Right atrium auricular region (tissue), 2 donors: ENCODE data around the gene CACNB4. TPM values are rescaled to one million over a fixed set of nuclear protein-coding genes. Genes with fewer than 3 reads are reported as not detected.
A peak's percentile ranks its signal among the peaks of the same experiment; 100 is the strongest.
"Not testable (repeated sequence)": the region's sequence is repeated elsewhere in the genome, so short reads cannot be mapped to it uniquely, and the experiment has no call there.

Source experiments
- DNase-seq: peaks from one replicate; pipeline ENCODE4 v3.0.0-alpha.2; 2019; ENCODE audit warnings: low spot score
- H3K27ac ChIP-seq, 2 donors: fragments of 200-600 bp; sonication (generic); 1 replicate in 1 of 2; 2 replicates in 1 of 2; pipeline ENCODE4 v1.5.1; 2016 to 2019
- H3K27me3 ChIP-seq, 2 donors: fragments of 200-600 bp; sonication (generic); one replicate each; pipeline versions ENCODE4 v1.5.1 to v1.6.0; 2017 to 2019
- H3K36me3 ChIP-seq: fragments of 200-600 bp; sonication (generic); one replicate; pipeline ENCODE4 v1.5.1; 2016
- H3K4me1 ChIP-seq, 2 donors: fragments of 200-600 bp; sonication (generic); one replicate each; pipeline versions ENCODE4 v1.5.1 to v1.6.0; 2017 to 2019
- H3K4me3 ChIP-seq, 2 donors: fragments of 200-600 bp; sonication (generic); 1 replicate in 1 of 2; 2 replicates in 1 of 2; pipeline ENCODE4 v1.5.1; 2017 to 2019; ENCODE audit warnings: mild to moderate bottlenecking in 1 of 2, moderate library complexity in 1 of 2
- H3K9me3 ChIP-seq, 2 donors: fragments of 200-600 bp; sonication (generic); one replicate each; pipeline ENCODE4 v1.5.1; 2019
- CTCF ChIP-seq, 2 donors: fragments of 200-600 bp; sonication (generic); IDR thresholded peaks; one replicate each; pipeline ENCODE4 v1.5.1; 2019; ENCODE audit warnings: antibody characterized with exemption in 2 of 2
- total RNA-seq, 2 donors: library from RNA; depleted of rRNA; stranded (reverse); fragments of >200 nt; gene quantifications; one replicate each; pipeline ENCODE4 v1.1.0, GENCODE V29; 2016

Gene CACNB4
- total RNA-seq, 2 donors from 2014 or later: 0.37 to 0.90 TPM

DNA sequence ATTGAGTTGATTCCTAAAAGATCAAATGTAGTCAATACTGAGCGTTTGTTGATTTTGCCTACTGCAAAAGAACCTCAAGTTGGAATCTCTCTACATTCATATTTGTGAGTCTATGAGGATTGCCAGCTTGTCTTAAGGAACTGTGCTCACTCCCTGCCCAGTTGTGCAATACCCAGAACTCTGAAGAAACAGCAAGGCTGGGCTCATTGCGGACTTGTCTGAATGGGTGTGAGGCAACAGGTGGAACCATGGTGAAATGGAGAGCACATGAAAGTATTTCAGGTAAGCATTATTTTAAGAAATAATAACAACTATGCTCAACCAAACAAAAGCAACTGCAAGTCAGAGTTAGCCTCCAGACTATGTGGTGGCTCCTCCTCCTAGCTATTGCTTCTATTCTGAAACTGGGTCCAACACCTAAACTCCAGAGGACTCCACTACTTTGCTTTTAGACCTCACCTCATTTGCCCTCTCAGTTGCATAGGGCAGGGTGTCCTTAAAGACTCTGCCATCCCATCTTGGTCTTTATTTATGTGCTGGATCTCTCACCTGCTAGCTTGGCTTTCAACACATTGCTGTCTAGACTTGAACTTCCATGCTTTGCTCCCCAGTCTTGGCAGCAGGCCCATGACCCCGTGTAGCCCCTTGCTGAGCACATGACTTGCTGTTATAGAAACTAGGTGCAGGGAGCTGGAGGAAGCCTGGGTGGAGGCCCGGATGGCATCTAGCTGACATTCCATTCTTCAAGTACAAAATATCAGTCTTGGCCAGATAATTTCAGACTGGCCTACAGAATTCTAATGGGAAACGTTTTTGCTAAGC is 175.8 kb downstream of the CACNB4 start:
- Histone ChIP-seq H3K36me3 (no peaks in the 10 kb centered on the region), H3K4me3 (no peak overlapping the region), H3K4me1 (peaks cover 0 to 28% of the 10 kb centered on the region in 2 donors), H3K27me3 (no peaks in the 10 kb centered on the region), H3K27ac (no peak overlapping the region), H3K9me3 (no peaks in the 10 kb centered on the region)
- peak; percentile 81 for DNase-seq
- no peak for TF ChIP-seq CTCF (IDR thresholded peaks at IDR 0.05)

- Histone ChIP-seq H3K27ac (no peak overlapping the region), H3K9me3 (no peaks in the 10 kb centered on the region), H3K36me3 (no peaks in the 10 kb centered on the region), H3K27me3 (no peaks in the 10 kb centered on the region), H3K4me1 (peaks cover 0 to 39% of the 10 kb centered on the region in 2 donors), H3K4me3 (no peak overlapping the region)
- no peak for TF ChIP-seq CTCF (IDR thresholded peaks at IDR 0.05)
- no peak for DNase-seq
Observed at GRCh38 chr2:151919786-151920185, 179.1 kb downstream of the CACNB4 start.

DNA sequence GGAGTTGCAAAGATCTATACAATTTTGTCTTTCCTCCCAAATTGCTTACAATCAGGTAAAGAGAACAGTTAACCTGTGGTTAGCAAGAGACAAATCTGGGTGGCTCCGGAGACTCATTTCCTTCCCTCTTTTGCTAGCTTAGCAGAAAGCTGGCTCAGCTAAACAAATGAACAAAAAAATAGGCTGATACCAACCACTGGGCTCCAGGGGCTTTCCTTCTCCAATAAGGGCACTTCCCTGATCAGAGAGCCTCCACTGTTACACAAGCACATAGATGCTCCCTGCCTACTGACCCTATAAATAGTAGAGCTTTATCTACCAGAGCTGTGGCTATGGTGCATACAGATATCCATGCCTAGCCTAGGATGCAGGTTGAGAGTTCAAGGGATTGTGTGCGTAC is 180.5 kb downstream of the CACNB4 start:
- DNase-seq: no peak
- TF ChIP-seq CTCF (IDR thresholded peaks at IDR 0.05): no peak
- H3K4me1 ChIP-seq: peaks cover 0 to 30% of the 10 kb centered on the region in 2 donors
- H3K27ac ChIP-seq: no peak overlapping the region
- no peak overlapping the region for H3K4me3 ChIP-seq
- H3K36me3 ChIP-seq: no peaks in the 10 kb centered on the region
- H3K27me3 ChIP-seq: no peaks in the 10 kb centered on the region
- no peaks in the 10 kb centered on the region for H3K9me3 ChIP-seq

- TF ChIP-seq CTCF (IDR thresholded peaks at IDR 0.05): no peak
- no peak for DNase-seq
- Histone ChIP-seq H3K27me3 (no peaks in the 10 kb centered on the region), H3K36me3 (no peaks in the 10 kb centered on the region), H3K9me3 (no peaks in the 10 kb centered on the region), H3K27ac (no peak overlapping the region), H3K4me1 (peaks cover 0 to 21% of the 10 kb centered on the region in 2 donors), H3K4me3 (no peak overlapping the region)
Observed at GRCh38 chr2:151916632-151917031, 182.2 kb downstream of the CACNB4 start.

- not testable (repeated sequence) for H3K4me3 ChIP-seq, H3K27me3 ChIP-seq, DNase-seq, H3K9me3 ChIP-seq, H3K36me3 ChIP-seq, H3K27ac ChIP-seq
- H3K4me1 ChIP-seq: peaks cover 0 to 21% of the 10 kb centered on the region in 2 donors
Observed at GRCh38 chr2:151915629-151916025, 183.2 kb downstream of the CACNB4 start.

DNA sequence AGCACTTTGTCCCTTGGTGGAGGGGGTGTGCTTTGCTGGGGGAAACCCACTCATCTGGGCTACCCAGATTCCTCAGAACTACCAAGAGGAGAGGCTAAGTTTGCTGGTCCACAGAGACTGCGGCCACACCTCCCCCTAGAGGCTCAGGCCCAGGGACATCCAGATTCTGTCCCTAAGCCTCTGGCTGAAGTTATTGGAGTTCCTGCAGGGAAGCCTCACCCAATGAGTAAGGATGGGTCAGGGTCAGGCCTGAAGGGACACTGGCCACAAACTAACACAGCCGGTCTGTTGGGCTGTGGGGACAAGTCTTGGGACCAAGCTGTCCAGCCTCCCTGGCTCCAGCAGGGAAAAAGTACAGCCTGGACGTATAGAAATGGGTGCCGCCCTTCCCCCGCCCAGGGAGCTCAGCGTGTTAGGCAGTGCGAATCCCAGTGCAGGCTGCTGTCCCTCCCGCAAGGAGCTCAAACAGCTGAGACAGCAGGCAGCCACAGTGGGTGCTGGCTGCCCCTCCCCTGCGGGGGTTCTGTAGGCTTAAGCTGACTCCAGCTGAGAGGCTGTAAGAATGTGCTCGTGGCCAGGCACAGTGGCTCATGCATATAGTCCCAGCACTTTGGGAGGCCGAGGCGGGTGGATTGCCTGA is 183.7 kb downstream of the CACNB4 start:
- Histone ChIP-seq H3K27ac (no peak overlapping the region), H3K36me3 (no peaks in the 10 kb centered on the region), H3K4me1 (peaks cover 0 to 21% of the 10 kb centered on the region in 2 donors), H3K9me3 (no peaks in the 10 kb centered on the region), H3K27me3 (no peaks in the 10 kb centered on the region), H3K4me3 (no peak overlapping the region)
- no peak for DNase-seq
- no peak for TF ChIP-seq CTCF (IDR thresholded peaks at IDR 0.05)
